ENCODE results near the gene COL17A1.

COL17A1 gene

DNA sequence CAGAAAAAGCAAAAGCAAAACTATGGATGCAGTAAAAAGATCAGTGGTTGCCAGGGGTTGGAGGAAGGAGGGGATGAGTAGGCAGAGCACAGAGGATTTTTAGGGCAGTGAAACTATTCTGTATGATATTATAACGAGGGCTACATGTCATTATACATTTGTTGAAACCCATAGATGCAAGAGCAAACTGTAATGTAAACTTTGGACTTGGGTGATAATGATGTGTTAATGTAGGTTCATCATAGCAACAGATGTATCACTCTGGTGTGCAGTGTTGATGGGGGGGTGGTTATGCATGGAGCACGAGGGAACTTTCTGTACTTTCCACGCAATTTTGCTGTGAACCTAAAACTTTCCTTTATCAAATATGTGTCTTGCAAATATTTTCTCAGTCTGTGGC, 95.6 kb downstream of the COL17A1 start:
- Histone ChIP-seq H3K36me3 (ENCODE audit: low read depth) (peaks cover 48% of the 10 kb centered on the region), H3K27me3 (ENCODE audit: insufficient read depth, poor library complexity, severe bottlenecking) (no peaks in the 10 kb centered on the region), H3K4me3 (ENCODE audit: severe bottlenecking) (no peak overlapping the region), H3K27ac (ENCODE audit: poor library complexity, severe bottlenecking) (no peak overlapping the region), H3K9me3 (ENCODE audit: severe bottlenecking) (no peaks in the 10 kb centered on the region), H3K4me1 (ENCODE audit: insufficient read depth, poor library complexity, severe bottlenecking) (peaks cover 7% of the 10 kb centered on the region)
- DNase-seq (ENCODE audit: low spot score): no peak
- TF ChIP-seq, protein P1, sequence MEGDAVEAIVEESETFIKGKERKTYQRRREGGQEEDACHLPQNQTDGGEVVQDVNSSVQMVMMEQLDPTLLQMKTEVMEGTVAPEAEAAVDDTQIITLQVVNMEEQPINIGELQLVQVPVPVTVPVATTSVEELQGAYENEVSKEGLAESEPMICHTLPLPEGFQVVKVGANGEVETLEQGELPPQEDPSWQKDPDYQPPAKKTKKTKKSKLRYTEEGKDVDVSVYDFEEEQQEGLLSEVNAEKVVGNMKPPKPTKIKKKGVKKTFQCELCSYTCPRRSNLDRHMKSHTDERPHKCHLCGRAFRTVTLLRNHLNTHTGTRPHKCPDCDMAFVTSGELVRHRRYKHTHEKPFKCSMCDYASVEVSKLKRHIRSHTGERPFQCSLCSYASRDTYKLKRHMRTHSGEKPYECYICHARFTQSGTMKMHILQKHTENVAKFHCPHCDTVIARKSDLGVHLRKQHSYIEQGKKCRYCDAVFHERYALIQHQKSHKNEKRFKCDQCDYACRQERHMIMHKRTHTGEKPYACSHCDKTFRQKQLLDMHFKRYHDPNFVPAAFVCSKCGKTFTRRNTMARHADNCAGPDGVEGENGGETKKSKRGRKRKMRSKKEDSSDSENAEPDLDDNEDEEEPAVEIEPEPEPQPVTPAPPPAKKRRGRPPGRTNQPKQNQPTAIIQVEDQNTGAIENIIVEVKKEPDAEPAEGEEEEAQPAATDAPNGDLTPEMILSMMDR (IDR thresholded peaks at IDR 0.05; ENCODE audit: poor library complexity, severe bottlenecking): no peak
- ATAC-seq (ENCODE audit: low read depth): no peak

DNA sequence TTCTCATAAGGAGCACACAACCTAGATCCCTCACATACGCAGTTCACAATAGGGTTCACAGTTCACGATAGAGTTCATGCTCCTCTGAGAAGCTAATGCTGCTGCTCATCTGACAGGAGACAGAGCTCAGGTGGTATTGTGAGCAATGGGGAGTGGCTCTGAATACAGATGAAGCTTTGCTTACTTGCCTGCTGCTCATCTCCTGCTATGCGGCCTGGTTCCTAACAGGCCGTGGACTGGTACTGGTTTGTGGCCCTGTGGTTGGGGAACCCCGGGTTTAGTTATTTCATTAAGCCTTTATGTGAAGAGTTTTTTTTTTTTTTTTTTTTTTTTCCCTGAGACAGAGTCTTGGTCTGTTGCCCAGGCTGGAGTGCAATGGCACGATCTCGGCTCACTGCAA, 99.3 kb downstream of the COL17A1 start:
- no peak overlapping the region for H3K4me3 ChIP-seq (ENCODE audit: severe bottlenecking)

DNA sequence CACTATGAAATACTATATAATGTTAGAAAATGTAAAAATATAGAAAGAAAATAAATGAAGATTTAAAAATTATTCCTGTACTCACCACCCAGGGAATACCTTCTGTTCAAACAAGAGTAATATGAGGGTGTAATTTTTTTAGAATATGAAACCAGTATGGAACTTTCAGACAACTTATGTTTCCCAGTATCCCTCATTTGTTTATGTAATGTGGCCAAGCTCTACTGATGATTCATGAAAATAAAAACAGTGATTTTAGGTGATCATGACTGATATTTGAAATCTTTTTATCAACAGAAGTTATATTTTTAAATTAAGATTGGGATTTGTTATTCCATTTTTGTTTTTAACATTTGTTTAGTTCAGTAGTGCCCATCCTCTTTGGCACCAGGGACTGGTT, 100.0 kb downstream of the COL17A1 start:
- Histone ChIP-seq H3K36me3 (ENCODE audit: low read depth) (peaks cover 9% of the 10 kb centered on the region), H3K4me3 (ENCODE audit: severe bottlenecking) (no peak overlapping the region), H3K9me3 (ENCODE audit: severe bottlenecking) (no peaks in the 10 kb centered on the region), H3K4me1 (ENCODE audit: insufficient read depth, poor library complexity, severe bottlenecking) (peaks cover 12% of the 10 kb centered on the region), H3K27me3 (ENCODE audit: insufficient read depth, poor library complexity, severe bottlenecking) (no peaks in the 10 kb centered on the region), H3K27ac (ENCODE audit: poor library complexity, severe bottlenecking) (no peak overlapping the region)
- TF ChIP-seq, protein P1 (IDR thresholded peaks at IDR 0.05; ENCODE audit: poor library complexity, severe bottlenecking): no peak
- no peak for DNase-seq (ENCODE audit: low spot score)
- no peak for ATAC-seq (ENCODE audit: low read depth)

More for the DNA sequence above, 99.3 kb downstream of the COL17A1 start:
- Histone ChIP-seq H3K4me1 (ENCODE audit: insufficient read depth, poor library complexity, severe bottlenecking) (peaks cover 11% of the 10 kb centered on the region), H3K27ac (ENCODE audit: poor library complexity, severe bottlenecking) (no peak overlapping the region), H3K9me3 (ENCODE audit: severe bottlenecking) (no peaks in the 10 kb centered on the region), H3K27me3 (ENCODE audit: insufficient read depth, poor library complexity, severe bottlenecking) (no peaks in the 10 kb centered on the region), H3K36me3 (ENCODE audit: low read depth) (peaks cover 16% of the 10 kb centered on the region)
- DNase-seq (ENCODE audit: low spot score) (no peak), ATAC-seq (ENCODE audit: low read depth) (no peak)
- TF ChIP-seq, protein P1 (IDR thresholded peaks at IDR 0.05; ENCODE audit: poor library complexity, severe bottlenecking): no peak

DNA sequence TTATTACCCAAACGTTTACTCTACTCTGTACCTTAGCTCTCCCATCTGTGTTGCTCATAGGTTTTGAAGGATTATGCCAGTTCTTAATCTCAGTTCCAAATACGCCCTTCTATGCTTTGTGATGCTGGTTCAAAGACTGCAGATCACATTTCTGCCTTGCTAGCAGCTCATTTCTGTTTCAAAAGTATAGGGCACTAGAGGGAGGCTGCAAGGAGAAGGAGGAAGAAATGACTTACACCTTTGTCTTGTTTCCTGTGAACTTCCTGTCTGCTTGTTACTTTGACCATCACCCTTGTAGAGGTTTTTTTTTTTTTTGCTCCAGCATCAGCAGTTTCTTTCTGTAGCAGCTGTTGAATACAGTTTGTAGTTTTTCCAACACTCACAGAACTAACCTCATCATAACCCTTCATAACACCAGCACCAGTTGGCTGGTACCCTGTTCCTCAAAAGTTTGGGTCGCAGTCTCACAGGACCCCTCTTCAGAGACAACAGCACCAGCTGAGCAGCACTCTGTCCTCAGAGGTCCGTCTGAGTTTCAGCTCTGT, 102.2 kb downstream of the COL17A1 start:
- DNase-seq (ENCODE audit: low spot score): no peak
- H3K4me1 ChIP-seq (ENCODE audit: insufficient read depth, poor library complexity, severe bottlenecking): peaks cover 14% of the 10 kb centered on the region
- H3K4me3 ChIP-seq (ENCODE audit: severe bottlenecking): no peak overlapping the region

DNA sequence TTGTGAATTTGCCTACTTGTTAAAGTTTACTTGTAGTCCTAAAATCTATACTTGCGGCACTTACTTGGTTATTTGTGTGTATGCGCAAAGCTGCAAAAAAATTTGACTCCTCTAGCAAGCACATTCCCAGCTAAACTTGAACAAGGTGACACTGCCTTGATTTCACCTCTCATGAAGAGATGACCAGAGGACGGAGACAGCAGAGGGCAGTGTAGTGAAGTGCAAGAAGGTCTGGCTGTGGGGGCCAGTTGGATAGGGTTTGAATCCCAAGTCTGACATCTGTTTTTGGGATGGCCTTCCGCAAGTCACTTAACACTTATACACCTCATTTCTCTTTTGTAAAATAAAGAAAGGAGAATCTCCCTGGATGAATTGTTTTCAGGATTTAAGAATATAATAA, 103.0 kb downstream of the COL17A1 start:
- H3K27me3 ChIP-seq (ENCODE audit: insufficient read depth, poor library complexity, severe bottlenecking): no peaks in the 10 kb centered on the region
- no peak overlapping the region for H3K4me3 ChIP-seq (ENCODE audit: severe bottlenecking)
- H3K9me3 ChIP-seq (ENCODE audit: severe bottlenecking): no peaks in the 10 kb centered on the region
- TF ChIP-seq, protein P1 (IDR thresholded peaks at IDR 0.05; ENCODE audit: poor library complexity, severe bottlenecking): peak; percentile 29
- ATAC-seq (ENCODE audit: low read depth) (no peak), DNase-seq (ENCODE audit: low spot score) (no peak)
- no peak overlapping the region for H3K27ac ChIP-seq (ENCODE audit: poor library complexity, severe bottlenecking)
- H3K36me3 ChIP-seq (ENCODE audit: low read depth): peaks cover 8% of the 10 kb centered on the region; the same call in 1 of the 2 replicates
- H3K4me1 ChIP-seq (ENCODE audit: insufficient read depth, poor library complexity, severe bottlenecking): peaks cover 18% of the 10 kb centered on the region

More for the DNA sequence above, 102.2 kb downstream of the COL17A1 start:
- H3K27me3 ChIP-seq (ENCODE audit: insufficient read depth, poor library complexity, severe bottlenecking): no peaks in the 10 kb centered on the region
- TF ChIP-seq, protein P1 (IDR thresholded peaks at IDR 0.05; ENCODE audit: poor library complexity, severe bottlenecking): no peak
- peaks cover 3% of the 10 kb centered on the region; the same call in 1 of the 2 replicates for H3K36me3 ChIP-seq (ENCODE audit: low read depth)
- ATAC-seq (ENCODE audit: low read depth): no peak
- H3K9me3 ChIP-seq (ENCODE audit: severe bottlenecking): no peaks in the 10 kb centered on the region
- H3K27ac ChIP-seq (ENCODE audit: poor library complexity, severe bottlenecking): peak overlapping the region; percentile 12

Data from RWPE2 (cell line).